Upper lobe of right lung (tissue), 1 donor: ENCODE measurements around the gene SRXN1. TPM values are rescaled to one million over a fixed set of nuclear protein-coding genes. Genes with fewer than 3 reads are reported as not detected.

ENCODE experiments used
- ATAC-seq: fragments of 200-7000 bp; cut with Tn5 transposase; one replicate; pipeline ENCODE4 v1.9.1; 2020; ENCODE audit warnings: mild to moderate bottlenecking, moderate library complexity
- DNase-seq: peaks from one replicate; pipeline ENCODE4 v3.0.0-alpha.2; 2020
- H3K27ac ChIP-seq: fragments of 200-600 bp; one replicate; pipeline ENCODE4 v1.8.0; 2022
- H3K27me3 ChIP-seq: fragments of 200-600 bp; one replicate; pipeline ENCODE4 v1.8.0; 2022; ENCODE audit warnings: mild to moderate bottlenecking
- H3K36me3 ChIP-seq: fragments of 200-600 bp; one replicate; pipeline ENCODE4 v1.8.0; 2022
- H3K4me1 ChIP-seq: fragments of 200-600 bp; one replicate; pipeline ENCODE4 v1.8.0; 2022
- H3K4me3 ChIP-seq: fragments of 200-600 bp; one replicate; pipeline ENCODE4 v1.8.0; 2022; ENCODE audit warnings: mild to moderate bottlenecking
- H3K9me3 ChIP-seq: fragments of 200-600 bp; one replicate; pipeline ENCODE4 v1.8.0; 2022
- CTCF ChIP-seq: fragments of 200-600 bp; IDR thresholded peaks from one replicate; pipeline ENCODE4 v1.8.0; 2022; ENCODE audit warnings: antibody characterized with exemption
- intact Hi-C: fragments of 100-400 bp; cut with DNase I; formaldehyde crosslinking; loops from one replicate; pipeline ENCODE4 v1.11.0; 2022
- total RNA-seq: library from RNA; stranded (reverse); fragmentation: NEBNext Ultra II Directional; extraction: Animal tissue kit (Norgen Biotek cat#: 25700); gene quantifications from one replicate; pipeline ENCODE4 v1.2.1, GENCODE V29; 2021
- donor health status: DM: no; HTN: yes; CAD: no; lungs with severe emphysema.

Gene SRXN1
- total RNA-seq, 1 donor from 2014 or later: 41.2 TPM

GRCh38 chr20:658731-659291 lies 5.8 kb upstream of the SRXN1 start:
- H3K4me1 ChIP-seq: no peaks in the 10 kb centered on the region
- intact Hi-C loops: no loop called here
- DNase-seq (no peak), ATAC-seq (peak; percentile 12)
- H3K27ac ChIP-seq: no peak overlapping the region
- no peaks in the 10 kb centered on the region for H3K36me3 ChIP-seq
- no peak for TF ChIP-seq CTCF
- no peaks in the 10 kb centered on the region for H3K9me3 ChIP-seq
- no peak overlapping the region for H3K4me3 ChIP-seq
- peaks cover 34% of the 10 kb centered on the region for H3K27me3 ChIP-seq

GRCh38 chr20:658202-658601 lies 5.2 kb upstream of the SRXN1 start:
- no peak for TF ChIP-seq CTCF
- Histone ChIP-seq H3K36me3 (no peaks in the 10 kb centered on the region), H3K27ac (no peak overlapping the region), H3K27me3 (peaks cover 28% of the 10 kb centered on the region), H3K4me3 (no peak overlapping the region), H3K9me3 (no peaks in the 10 kb centered on the region), H3K4me1 (no peaks in the 10 kb centered on the region)
- intact Hi-C loops: no loop called here
- ATAC-seq (no peak), DNase-seq (no peak)

GRCh38 chr20:655726-656624 lies 3.0 kb upstream of the SRXN1 start:
- TF ChIP-seq CTCF: no peak
- Histone ChIP-seq H3K36me3 (no peaks in the 10 kb centered on the region), H3K9me3 (no peaks in the 10 kb centered on the region), H3K27me3 (peaks cover 8% of the 10 kb centered on the region), H3K4me1 (peaks cover 11% of the 10 kb centered on the region), H3K27ac (no peak overlapping the region), H3K4me3 (no peak overlapping the region)
- DNase-seq (no peak), ATAC-seq (peak; percentile 33)
- intact Hi-C loops: no loop called here

- H3K27me3 ChIP-seq: peaks cover 8% of the 10 kb centered on the region
- TF ChIP-seq CTCF: no peak
- no peak overlapping the region for H3K4me3 ChIP-seq
- intact Hi-C loops: no loop called here
- no peak overlapping the region for H3K27ac ChIP-seq
- DNase-seq: no peak
- peaks cover under 1% of the 10 kb centered on the region for H3K36me3 ChIP-seq
- H3K9me3 ChIP-seq: no peaks in the 10 kb centered on the region
- ATAC-seq: no peak
- H3K4me1 ChIP-seq: peaks cover 11% of the 10 kb centered on the region
These were observed 1.4 kb upstream of the SRXN1 start for GRCh38 chr20:654417-654750.

- peak overlapping the region; percentile 84 for H3K4me3 ChIP-seq
- intact Hi-C loops: no loop called here
- TF ChIP-seq CTCF: no peak
- DNase-seq (no peak), ATAC-seq (no peak)
- H3K36me3 ChIP-seq: peaks cover 6% of the 10 kb centered on the region
- H3K27me3 ChIP-seq: peaks cover 8% of the 10 kb centered on the region
- no peaks in the 10 kb centered on the region for H3K9me3 ChIP-seq
- H3K4me1 ChIP-seq: peaks cover 11% of the 10 kb centered on the region
- peak overlapping the region; percentile 90 for H3K27ac ChIP-seq
These were observed 803 bp upstream of the SRXN1 start for GRCh38 chr20:653590-654416.
